Mesodermal cell (in vitro differentiated cells): ENCODE results near the gene CDC14B.

Source experiments
- H3K27ac ChIP-seq: 2 replicates; pipeline ENCODE4 v1.7.0; 2013; ENCODE audit warnings: mild to moderate bottlenecking, low read depth, low read length, moderate library complexity; ENCODE audit not compliant: severe bottlenecking
- H3K36me3 ChIP-seq: 2 replicates; pipeline ENCODE4 v1.7.1; 2013; ENCODE audit warnings: mild to moderate bottlenecking, low read length, moderate library complexity; ENCODE audit not compliant: control insufficient read depth, insufficient read depth
- H3K4me1 ChIP-seq: one replicate; pipeline ENCODE4 v1.7.1; 2013; ENCODE audit warnings: mild to moderate bottlenecking, low read length; ENCODE audit not compliant: insufficient read depth, control insufficient read depth, poor library complexity, severe bottlenecking
- H3K4me3 ChIP-seq: 2 replicates; pipeline ENCODE4 v1.7.0; 2013; ENCODE audit warnings: low read length, control low read depth, mild to moderate bottlenecking; ENCODE audit not compliant: insufficient read depth, poor library complexity, severe bottlenecking; ENCODE audit errors: extremely low read depth
- H3K9me3 ChIP-seq: 2 replicates; pipeline ENCODE4 v1.7.1; 2013; ENCODE audit warnings: mild to moderate bottlenecking, low read length, moderate library complexity; ENCODE audit not compliant: control insufficient read depth
- WGBS, 2 experiments: methylation state at CpG; one replicate each; pipeline ENCODE4 v1.1.5; 2013; ENCODE audit warnings: missing lambda C conversion rate in 2 of 2; ENCODE audit not compliant: insufficient coverage in 2 of 2; 5-methylcytosine and 5-hydroxymethylcytosine counted together

The CDC14B gene

DNA sequence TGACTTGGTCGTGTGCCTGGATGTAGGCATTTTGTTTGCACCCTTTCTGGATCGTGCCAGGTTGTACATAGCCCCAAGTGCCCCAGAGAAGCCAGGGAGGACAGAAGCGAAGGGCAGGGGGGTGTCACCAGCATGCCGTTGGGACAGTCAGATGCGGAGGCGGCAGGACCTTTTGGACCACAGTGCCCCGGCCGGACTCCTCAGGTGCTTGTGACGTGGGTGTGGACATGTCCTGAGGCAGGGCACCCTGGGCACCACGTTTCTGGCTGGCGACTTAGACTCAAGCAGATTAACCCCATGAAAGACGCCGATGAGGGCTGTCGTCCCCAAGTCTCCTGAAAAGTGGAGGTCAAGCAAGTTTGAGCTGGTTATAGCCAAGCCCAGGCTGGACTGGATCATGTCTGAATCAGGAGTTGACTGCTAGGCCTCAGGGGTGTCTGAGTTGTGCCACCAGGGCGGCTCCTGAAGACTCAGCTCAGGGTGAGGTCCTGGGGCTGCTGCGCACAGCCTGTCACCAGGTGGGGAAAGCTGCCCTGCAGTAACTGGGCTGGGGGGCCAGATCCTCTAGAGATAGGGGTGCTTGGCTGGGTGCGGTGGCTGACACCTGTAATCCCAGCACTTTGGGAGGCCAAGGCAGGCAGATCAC is 127.6 kb downstream of the CDC14B start:
- Histone ChIP-seq H3K4me3 (no peak overlapping the region), H3K36me3 (peaks cover 73% of the 10 kb centered on the region), H3K27ac (no peak overlapping the region), H3K4me1 (peaks cover 13% of the 10 kb centered on the region), H3K9me3 (no peaks in the 10 kb centered on the region)
- 94 to 97% methylated on average over 14 to 16 of the region's 17 CpGs for WGBS, 2 experiments

DNA sequence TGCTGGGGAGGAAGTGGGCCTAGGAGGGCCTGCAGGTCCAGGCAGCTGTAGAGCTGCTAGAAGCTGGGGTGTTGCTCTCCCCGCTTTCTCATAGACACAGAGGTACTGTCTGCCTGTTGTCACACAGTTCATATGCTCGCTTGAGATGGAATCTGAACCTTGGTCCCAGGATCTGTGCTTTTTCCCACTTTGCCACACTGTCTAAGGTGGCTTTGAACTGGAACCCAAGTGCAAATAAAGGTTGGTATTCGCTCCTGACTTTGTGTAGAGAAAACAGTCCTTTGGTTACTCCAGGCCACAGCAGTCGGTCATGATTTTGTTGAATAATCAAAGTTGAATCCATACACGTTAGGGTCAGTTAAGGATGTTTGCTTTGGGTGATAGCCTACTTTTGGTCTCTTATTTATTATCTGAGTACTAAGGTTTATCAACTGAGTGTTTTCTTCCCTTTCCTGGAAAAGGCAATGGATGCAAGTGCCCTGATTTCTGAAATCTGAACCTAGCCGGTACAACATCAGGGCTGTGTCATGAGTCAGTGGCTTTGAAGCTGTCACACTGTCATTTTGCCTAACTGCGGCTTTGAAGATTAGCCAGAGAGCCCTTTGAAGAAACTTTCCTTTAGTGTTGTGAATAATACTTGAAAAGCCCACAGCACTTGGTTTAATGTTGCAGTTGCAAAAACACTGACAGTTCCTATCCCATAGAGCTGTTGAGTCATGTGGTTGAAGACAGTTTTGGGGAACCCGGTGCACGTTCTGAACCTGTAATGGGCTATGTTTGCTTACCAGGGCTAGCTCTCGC is 128.4 kb downstream of the CDC14B start:
- peak overlapping the region; percentile 29 for H3K27ac ChIP-seq
- peaks cover 77% of the 10 kb centered on the region for H3K36me3 ChIP-seq
- peaks cover 18% of the 10 kb centered on the region for H3K4me1 ChIP-seq
- no peaks in the 10 kb centered on the region for H3K9me3 ChIP-seq
- H3K4me3 ChIP-seq, result no peak overlapping the region
- WGBS, 2 experiments, result 94 to 95% methylated on average over 9 to 10 of the region's 10 CpGs

DNA sequence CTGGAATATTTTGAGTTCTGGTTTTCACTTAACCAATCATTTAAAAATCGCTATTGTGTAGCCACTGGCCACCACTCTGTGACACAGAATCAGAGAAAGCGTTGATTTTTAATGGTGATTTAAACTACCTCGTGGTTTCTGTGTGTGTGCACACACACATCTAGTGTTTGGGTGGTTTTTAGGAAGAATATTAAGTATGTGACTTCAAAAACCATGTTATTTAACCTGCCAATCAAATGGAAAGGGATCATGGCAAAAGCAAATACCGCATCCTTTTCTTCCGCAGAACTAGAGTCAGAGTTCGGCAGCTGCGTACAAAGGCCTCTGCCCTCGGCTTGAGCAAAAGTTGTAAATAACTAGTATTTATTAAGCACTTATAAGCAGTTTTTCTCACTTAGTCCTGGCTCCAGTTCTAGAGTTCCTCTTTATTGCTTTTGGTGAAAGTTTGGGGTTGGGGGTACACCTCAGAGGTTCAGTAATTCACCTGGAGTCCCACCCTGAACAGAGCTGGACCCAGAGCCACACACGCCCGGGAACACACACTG is 129.0 kb downstream of the CDC14B start:
- Histone ChIP-seq H3K36me3 (peaks cover 77% of the 10 kb centered on the region), H3K4me1 (peaks cover 21% of the 10 kb centered on the region), H3K27ac (peak overlapping the region; percentile 29), H3K9me3 (no peaks in the 10 kb centered on the region), H3K4me3 (no peak overlapping the region)
- WGBS, 2 experiments, result 96 to 97% methylated on average over 6 of the region's 10 CpGs

DNA sequence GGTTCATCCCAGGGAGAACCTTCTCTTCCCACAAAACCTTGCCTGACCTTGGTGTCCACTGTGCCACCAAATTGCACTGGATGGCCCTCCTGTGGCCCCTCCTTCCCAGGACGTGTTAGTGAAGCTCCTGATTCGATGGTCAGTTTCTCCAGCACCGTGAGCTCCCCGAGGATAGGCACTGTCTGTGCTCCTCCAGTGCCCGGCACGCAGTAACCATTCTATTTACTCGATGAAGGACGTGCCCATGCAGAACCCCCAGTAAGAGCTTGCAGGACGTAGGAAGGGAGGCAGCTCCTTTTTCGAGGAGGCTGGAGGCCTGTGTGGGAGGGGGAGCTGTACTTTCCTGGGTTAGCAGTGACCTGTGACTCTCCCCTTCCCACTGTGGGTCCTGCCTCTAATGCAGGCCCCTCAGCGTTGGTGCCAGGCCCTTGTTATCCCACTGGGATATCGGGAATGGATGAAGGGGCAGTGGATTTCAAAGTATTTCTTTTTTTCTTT is 130.1 kb downstream of the CDC14B start:
- Histone ChIP-seq H3K9me3 (no peaks in the 10 kb centered on the region), H3K4me1 (peaks cover 21% of the 10 kb centered on the region), H3K4me3 (no peak overlapping the region), H3K27ac (no peak overlapping the region), H3K36me3 (peaks cover 84% of the 10 kb centered on the region)
- 92 to 94% methylated on average over 10 to 11 of the region's 12 CpGs for WGBS, 2 experiments

DNA sequence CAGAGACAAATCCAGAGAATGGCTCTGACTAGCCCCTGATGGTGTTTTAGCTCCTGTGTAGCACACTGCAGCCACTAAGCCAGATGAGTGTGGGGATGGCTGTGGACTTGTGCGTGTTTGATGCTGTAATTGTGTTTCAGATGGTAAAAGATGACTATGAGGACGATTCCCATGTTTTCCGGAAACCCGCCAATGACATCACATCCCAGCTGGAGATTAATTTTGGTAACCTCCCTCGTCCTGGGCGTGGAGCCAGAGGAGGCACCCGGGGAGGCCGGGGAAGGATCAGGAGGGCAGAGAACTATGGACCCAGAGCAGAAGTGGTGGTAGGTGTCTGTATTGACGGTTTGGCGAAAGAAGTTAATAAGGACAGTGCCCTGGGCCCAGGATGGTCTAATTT is 131.7 kb downstream of the CDC14B start:
- peaks cover 88% of the 10 kb centered on the region for H3K36me3 ChIP-seq
- no peak overlapping the region for H3K4me3 ChIP-seq
- no peak overlapping the region for H3K27ac ChIP-seq
- peaks cover 21% of the 10 kb centered on the region for H3K4me1 ChIP-seq
- 95 to 96% methylated on average over 10 of the region's 10 CpGs for whole genome bisulfite sequencing, 2 experiments
- H3K9me3 ChIP-seq, result no peaks in the 10 kb centered on the region

DNA sequence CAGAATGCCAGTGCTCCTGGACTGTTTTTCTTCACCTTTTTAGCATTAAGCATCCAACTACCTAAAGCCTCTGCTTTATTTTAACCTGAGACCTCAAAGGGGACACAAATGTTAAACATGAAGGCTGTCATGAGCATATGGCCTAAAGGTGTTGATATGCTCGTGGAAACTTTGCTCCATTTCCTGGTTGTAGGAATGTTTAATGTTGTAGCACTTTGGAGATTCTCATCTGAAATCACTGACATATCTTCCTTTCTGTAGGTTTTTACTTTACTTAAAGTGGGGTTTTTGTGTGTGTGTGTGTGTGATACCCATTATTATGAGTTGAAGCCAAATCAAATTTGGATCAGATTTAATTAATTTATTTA is 132.6 kb downstream of the CDC14B start:
- H3K4me1 ChIP-seq, result peaks cover 21% of the 10 kb centered on the region
- no peak overlapping the region for H3K4me3 ChIP-seq
- no peaks in the 10 kb centered on the region for H3K9me3 ChIP-seq
- H3K36me3 ChIP-seq, result peaks cover 86% of the 10 kb centered on the region
- no peak overlapping the region for H3K27ac ChIP-seq
- 80 to 100% methylated on average over 1 of the region's 1 CpG for WGBS, 2 experiments

DNA sequence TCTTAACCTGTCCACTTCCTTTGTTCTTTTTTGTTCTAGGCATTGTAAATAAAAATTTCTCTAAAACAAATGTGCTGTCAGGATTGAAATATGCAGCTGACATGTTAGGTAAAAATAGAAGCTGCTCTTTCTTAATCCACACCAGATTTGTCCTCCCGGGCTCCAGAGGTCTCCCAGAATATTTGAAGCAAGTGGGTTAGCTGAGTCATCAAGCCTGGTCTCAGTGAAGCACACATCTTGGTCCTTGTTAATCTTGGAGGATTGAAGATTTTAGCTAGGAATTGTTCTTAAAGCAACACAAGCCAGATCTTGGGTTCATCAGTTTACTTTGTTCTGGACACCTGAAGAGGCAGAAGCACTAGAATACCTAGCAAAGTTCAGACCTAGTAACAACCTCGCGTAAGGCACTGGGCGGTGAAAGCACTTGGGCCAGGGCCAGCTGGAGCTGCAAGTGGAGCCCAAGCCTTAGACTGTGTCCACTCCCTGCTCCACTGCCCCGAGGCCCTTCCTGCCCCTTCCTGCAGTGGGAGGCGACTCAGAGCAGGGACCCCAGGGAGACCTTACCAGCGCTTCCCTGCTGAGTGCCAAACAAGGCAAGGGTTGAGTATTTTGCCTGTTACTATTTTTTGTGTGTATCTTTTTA is 133.1 kb downstream of the CDC14B start:
- 86 to 97% methylated on average over 4 to 7 of the region's 7 CpGs for WGBS, 2 experiments
- Histone ChIP-seq H3K36me3 (peaks cover 86% of the 10 kb centered on the region), H3K9me3 (no peaks in the 10 kb centered on the region), H3K4me3 (no peak overlapping the region), H3K27ac (no peak overlapping the region), H3K4me1 (peaks cover 16% of the 10 kb centered on the region)

DNA sequence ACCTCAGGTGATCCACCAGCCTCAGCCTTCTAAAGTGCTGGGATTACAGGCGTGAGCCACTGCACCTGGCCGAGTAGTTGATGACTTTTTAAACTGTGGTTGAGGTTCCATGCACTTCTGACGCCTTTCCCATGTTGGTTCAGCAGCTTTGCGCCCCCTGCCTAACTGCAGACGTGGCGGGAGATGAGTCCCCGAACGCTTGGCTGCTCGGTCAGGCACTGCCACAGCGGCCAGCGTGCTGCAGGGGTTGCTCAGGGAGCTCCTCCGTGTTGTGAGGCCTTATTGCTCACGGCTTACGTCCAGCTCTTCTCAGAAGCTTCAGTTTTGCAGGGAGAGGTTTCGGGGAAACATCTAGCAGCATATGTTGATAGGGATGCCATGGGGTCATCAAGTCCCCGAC is 134.4 kb downstream of the CDC14B start:
- peaks cover 81% of the 10 kb centered on the region for H3K36me3 ChIP-seq
- H3K4me1 ChIP-seq, result peaks cover 8% of the 10 kb centered on the region
- 95 to 96% methylated on average over 11 to 16 of the region's 16 CpGs for WGBS, 2 experiments
- H3K9me3 ChIP-seq, result no peaks in the 10 kb centered on the region
- H3K4me3 ChIP-seq, result no peak overlapping the region
- H3K27ac ChIP-seq, result no peak overlapping the region

DNA sequence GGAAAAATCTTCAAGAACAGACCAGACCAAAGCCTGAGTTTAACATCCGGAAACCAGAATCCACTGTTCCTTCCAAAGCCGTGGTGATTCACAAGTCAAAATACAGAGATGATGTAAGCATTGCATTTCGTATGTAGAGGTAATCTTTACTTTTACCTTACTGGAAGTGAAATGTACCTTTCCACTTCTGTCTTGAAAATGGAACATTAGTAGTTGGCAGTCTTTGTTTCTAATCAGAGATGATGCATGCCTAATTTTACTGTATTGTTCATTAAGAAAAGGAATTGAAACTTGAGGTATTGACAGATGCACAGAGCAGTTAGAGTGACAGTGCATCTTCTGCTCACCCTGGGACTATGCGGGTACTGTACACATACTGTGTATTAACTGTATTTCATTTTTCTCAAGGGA is 135.1 kb downstream of the CDC14B start:
- Histone ChIP-seq H3K4me1 (peaks cover 8% of the 10 kb centered on the region), H3K27ac (no peak overlapping the region), H3K4me3 (no peak overlapping the region), H3K36me3 (peaks cover 80% of the 10 kb centered on the region), H3K9me3 (no peaks in the 10 kb centered on the region)
- WGBS, 2 experiments, result 100% methylated on average over 2 of the region's 4 CpGs

DNA sequence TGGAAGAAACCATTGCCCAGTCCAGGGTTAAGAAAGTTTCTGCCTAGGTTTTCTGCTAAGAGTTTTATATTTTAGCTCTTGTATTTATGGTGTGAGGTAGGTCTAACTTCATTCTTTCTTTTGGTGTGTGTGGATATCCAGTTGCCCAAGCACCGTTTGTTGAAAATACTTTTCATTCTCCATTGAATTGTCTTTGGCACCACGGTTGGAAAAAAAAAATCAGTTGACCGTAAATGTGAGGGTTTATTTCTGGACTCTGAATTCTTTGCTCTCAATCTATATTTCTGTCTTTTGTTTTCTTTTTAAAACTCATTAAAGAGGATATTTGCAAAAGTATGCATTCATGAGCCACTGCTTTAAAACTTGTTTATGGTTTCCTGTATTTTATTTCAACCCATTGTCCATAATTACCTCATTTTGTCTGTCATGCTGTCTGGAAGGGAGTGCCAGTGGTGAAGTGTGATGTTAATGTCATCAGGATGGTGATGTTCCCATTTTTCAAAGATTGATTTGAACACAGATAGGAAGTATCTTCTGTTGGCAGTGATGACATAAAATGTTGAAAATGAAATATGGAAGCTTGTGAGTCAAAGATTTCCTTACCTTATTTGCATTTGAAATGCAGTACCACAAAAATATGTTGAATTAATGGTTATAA is 135.8 kb downstream of the CDC14B start:
- H3K27ac ChIP-seq, result no peak overlapping the region
- H3K4me3 ChIP-seq, result no peak overlapping the region
- 50% methylated on average over 1 of the region's 3 CpGs; no CpG with 5 or more reads in 1 of the 2 experiments for WGBS, 2 experiments
- H3K36me3 ChIP-seq, result peaks cover 76% of the 10 kb centered on the region
- H3K4me1 ChIP-seq, result peaks cover 8% of the 10 kb centered on the region
- H3K9me3 ChIP-seq, result no peaks in the 10 kb centered on the region
